HG03378 (cell line): ENCODE data around the gene PRR5L.
"Not testable (repeated sequence)": the region's sequence is repeated elsewhere in the genome, so short reads cannot be mapped to it uniquely, and the experiment has no call there.

ENCODE experiments used
- ATAC-seq: cut with Tn5 transposase; IDR thresholded peaks from one replicate; pipeline ENCODE4 v1.9.1; 2021; ENCODE audit warnings: mild to moderate bottlenecking, moderate library complexity; ENCODE audit not compliant: unreplicated experiment

Gene PRR5L

GRCh38 chr11:36456156-36456555, 160.1 kb downstream of the PRR5L start:
- no peak for ATAC-seq

GRCh38 chr11:36458129-36458915, 162.2 kb downstream of the PRR5L start:
- ATAC-seq: no peak

GRCh38 chr11:36459046-36459445, 163.0 kb downstream of the PRR5L start:
- no peak for ATAC-seq

- ATAC-seq: no peak
Measured at GRCh38 chr11:36460220-36460619, 164.1 kb downstream of the PRR5L start.

GRCh38 chr11:36462321-36462720, 166.2 kb downstream of the PRR5L start:
- no peak for ATAC-seq

GRCh38 chr11:36463781-36464180, 167.7 kb downstream of the PRR5L start:
- no peak for ATAC-seq

GRCh38 chr11:36464720-36465119, 168.6 kb downstream of the PRR5L start:
- no peak for ATAC-seq

GRCh38 chr11:36465449-36466163, 169.5 kb downstream of the PRR5L start:
- no peak for ATAC-seq

DNA sequence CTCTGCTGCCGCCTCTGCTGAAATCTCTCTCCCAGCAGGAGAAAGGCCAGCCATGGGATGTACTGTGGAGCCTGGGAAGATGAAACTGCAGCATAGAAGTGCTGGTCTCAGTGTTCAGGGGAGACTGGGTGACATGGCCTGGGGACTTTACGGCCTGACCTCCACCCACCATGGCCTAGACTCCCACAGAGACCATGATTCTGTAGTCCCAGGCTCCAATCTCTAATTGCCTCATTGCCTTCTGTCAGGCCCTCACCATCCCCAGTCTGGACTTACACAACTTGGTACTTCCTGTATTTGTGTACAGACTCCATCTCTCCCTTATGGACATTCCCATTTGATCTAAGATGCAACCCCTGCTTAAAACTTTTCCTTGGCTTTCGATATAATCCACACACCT, 170.9 kb downstream of the PRR5L start:
- no peak for ATAC-seq

DNA sequence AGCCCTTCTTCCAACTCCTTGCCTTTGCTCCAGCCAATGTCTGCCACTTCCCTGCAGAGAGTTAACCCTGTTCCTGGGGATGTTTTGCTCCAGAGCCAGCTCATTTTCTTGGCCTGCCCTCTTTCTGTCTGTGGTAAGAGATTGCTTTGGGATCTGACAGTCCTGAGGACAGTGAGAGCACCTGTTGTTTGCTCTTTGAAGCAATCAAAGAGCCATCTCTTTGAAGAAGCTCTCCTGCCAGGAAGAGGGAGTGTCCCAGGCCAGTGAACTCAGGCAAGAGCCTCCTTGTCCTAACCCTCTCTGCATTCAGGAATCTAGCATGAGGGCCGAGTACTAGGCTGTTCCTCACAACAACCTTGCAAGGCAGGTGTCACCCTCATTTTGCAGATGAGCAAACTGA, 171.8 kb downstream of the PRR5L start:
- ATAC-seq: no peak

GRCh38 chr11:36469063-36469462, 173.0 kb downstream of the PRR5L start:
- no peak for ATAC-seq

- no peak for ATAC-seq
Measured at GRCh38 chr11:36469881-36470802, 174.1 kb downstream of the PRR5L start.

DNA sequence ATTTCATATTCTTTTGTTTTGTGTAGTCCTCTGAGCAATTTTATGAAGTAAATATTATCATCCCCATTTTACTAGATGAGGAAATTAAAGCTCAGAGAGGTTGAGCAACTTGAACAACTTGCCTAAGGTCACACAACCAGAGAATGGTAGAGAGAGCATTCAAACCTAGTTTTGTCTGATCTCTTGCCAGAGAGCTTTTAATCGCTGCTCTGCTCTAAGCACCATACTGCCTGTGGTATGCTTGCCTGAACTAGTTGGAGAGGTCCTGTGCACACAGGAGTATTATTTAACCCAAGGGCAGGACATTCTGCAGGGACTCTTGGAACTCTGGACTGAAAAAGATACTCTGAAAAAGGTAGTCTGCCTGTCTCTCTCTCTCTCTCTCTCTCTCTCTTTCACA, 175.5 kb downstream of the PRR5L start:
- no peak for ATAC-seq

DNA sequence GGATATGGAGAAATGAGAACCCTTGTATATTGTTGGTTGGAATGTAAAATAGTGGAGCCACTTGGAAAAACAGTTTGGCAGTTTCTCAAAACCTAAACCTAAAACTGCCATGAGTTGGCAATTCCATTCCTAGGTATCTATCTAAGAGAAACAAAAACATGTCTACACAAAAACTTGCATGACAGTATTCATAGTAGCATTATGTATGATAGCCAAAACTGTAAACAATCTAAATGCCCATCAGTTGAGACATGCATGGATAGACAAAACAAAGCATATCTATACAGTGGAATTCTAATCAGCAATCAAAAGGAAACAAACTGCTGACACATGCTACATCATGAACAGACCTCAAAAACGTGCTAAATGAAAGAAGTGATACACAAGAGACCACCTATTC, 179.1 kb downstream of the PRR5L start:
- ATAC-seq: no peak

GRCh38 chr11:36478700-36479329, 182.7 kb downstream of the PRR5L start:
- ATAC-seq: no peak

DNA sequence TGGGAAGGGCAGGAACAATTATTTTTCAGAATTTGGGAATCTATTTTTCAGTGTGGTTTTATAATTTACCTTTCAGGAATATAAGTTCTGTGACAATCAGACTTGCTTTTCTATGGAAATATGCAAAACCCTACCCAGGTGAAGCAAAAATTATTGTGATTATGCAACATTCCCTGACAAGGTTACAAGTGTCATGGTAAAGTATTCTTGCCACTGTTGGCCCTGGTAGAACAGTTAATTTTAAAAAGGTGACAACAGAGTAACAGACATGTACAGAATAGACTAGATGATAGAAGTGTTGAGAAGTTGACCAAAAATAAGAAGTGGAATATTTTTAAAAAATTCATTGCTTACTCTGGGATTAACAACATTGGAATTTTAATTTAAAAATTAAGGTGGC, 184.7 kb downstream of the PRR5L start:
- no peak for ATAC-seq

- ATAC-seq: not testable (repeated sequence)
Measured at GRCh38 chr11:36483042-36483441, 187.0 kb downstream of the PRR5L start.

- ATAC-seq: no peak
Measured at GRCh38 chr11:36485298-36486002, 189.4 kb downstream of the PRR5L start.

DNA sequence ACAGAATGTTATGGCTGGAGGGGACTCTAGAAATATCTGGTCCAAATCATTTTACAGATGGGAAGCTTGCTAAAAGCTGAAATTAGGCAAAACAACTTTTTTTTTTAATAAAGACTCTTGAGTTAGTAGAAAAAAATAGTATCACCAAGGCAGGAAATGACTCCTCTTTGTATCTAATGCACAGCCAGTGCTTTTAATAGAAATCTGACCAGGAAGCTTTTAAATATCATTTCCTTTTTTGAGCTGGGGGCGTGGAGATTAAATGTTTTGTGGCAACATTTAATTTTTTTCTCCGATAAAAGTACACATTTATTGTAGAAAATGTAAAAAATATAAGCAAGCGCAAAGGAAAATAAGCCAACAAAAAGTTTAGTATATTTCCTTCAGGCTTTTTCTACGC, 191.5 kb downstream of the PRR5L start:
- no peak for ATAC-seq

DNA sequence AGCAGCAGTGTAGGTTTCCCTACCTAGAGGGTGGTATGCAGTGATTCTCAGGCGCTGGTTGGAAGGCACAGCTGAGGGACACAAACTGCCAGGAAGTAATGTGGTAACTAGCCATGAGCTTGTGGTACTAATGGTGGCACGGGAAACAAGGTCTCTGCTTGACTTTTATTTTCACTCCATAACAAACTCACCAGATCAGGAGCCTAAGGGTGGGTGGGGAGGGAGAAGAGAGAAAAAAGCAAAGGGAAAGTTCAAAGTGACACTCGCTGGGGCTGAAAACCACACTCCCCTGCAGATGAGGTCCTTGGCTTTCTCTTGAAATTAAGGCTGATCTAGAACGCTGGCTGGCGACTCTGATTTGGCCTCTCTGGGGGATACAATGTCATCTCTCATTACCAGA, 192.0 kb downstream of the PRR5L start:
- ATAC-seq: peak; percentile 63
